NB4 (cell line): ENCODE results near the gene NTN1.

ENCODE experiments used
- MYC ChIP-seq: IDR thresholded peaks from 2 replicates; pipeline ENCODE4 v1.6.1; 2011; ENCODE audit warnings: low read depth, low read length
- POLR2A ChIP-seq: IDR thresholded peaks from 2 replicates; pipeline ENCODE4 v1.6.1; 2011; ENCODE audit warnings: mild to moderate bottlenecking; ENCODE audit not compliant: insufficient read length; ENCODE audit errors: extremely low read depth
- TF ChIP-seq, protein P1 (sequence below): IDR thresholded peaks from one replicate; pipeline ENCODE4 v1.5.1; 2012; ENCODE audit warnings: low read depth, low read length

DNA sequence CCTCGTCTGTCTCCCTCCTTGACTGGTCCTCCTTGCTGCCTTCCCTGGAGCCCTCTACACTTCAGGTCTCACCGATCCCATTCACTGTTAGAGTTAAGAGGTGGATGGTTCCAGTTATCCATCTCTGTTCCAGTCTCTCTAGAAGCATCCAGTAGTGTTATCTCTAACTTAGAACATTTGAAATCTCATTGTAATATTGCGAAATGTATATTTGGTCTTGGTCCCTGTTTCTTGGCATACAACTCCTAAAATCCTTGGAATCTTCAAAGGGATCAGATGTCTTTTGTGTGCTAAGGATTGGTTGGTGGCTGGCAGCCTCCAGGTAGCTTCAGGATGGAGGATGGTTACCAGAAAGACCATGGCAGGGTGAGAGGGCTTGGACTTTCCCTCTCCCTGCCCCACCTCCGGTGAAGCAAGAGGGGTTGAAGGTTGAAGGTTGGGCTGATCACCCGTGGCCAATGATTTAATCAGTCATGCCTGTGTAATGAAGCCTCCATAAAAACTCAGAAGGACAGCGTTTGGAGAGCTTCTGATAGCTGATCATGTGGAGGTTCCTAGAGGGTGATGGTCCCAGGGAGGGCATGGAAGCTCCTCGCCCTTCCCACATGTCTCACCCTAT lies 59.1 kb downstream of the NTN1 start:
- TF ChIP-seq, protein P1, sequence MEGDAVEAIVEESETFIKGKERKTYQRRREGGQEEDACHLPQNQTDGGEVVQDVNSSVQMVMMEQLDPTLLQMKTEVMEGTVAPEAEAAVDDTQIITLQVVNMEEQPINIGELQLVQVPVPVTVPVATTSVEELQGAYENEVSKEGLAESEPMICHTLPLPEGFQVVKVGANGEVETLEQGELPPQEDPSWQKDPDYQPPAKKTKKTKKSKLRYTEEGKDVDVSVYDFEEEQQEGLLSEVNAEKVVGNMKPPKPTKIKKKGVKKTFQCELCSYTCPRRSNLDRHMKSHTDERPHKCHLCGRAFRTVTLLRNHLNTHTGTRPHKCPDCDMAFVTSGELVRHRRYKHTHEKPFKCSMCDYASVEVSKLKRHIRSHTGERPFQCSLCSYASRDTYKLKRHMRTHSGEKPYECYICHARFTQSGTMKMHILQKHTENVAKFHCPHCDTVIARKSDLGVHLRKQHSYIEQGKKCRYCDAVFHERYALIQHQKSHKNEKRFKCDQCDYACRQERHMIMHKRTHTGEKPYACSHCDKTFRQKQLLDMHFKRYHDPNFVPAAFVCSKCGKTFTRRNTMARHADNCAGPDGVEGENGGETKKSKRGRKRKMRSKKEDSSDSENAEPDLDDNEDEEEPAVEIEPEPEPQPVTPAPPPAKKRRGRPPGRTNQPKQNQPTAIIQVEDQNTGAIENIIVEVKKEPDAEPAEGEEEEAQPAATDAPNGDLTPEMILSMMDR, result no peak
- TF ChIP-seq POLR2A (no peak), MYC (no peak)
